ENCODE data around the gene PERP. TPM values are rescaled to one million over a fixed set of nuclear protein-coding genes. Genes with fewer than 3 reads are reported as not detected.

Gene PERP
- total and polyA plus RNA-seq, 2 of the 4 experiments (the other 2 are of a cell fraction), result 7.7 to 21.4 TPM

DNA sequence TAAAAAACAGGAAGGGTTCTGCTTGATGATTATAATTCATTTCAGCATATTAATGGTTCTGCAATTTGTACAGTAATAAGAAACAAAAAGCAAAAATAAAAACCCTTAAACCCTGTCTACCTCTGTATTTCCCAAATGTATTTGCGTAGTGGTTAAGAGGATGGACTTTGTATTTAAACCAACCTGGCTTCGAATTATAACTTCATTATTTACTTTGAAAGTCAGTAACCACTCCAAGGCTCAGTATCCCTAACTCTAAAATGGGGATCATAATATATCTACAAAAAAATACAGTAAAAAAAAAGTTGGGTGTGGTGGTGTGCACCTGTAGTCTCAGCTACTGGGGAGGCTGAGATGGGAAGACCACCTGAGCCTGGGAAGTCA is 21.4 kb downstream of the PERP start:
- intact Hi-C loops (cut with micrococcal nuclease), result no loop called here
- ChIA-PET POLR2A (ENCODE audit: unreplicated experiment) (no interaction called here), CTCF (no interaction called here)

More for the DNA sequence above, 21.4 kb downstream of the PERP start:
- H3K23ac ChIP-seq (ENCODE audit: low read depth, low read length), result no peak overlapping the region
- no peak overlapping the region for H2AK9ac ChIP-seq (replicated peaks; ENCODE audit: low read depth, low read length, poor library complexity)
- H3K56ac ChIP-seq (ENCODE audit: extremely low read depth, insufficient read depth, low read length), result no peak overlapping the region
- H2AK5ac ChIP-seq (ENCODE audit: low read depth, low read length), result peak overlapping the region; percentile 31; the same call in 1 of the 2 replicates
- H3K4me1 ChIP-seq (ENCODE audit: control insufficient read depth, insufficient read depth, low read length), result peaks cover 25% of the 10 kb centered on the region
- no peak overlapping the region for H2AFZ ChIP-seq (replicated peaks; ENCODE audit: low read length, poor library complexity)
- no peaks in the 10 kb centered on the region for H3K79me1 ChIP-seq (ENCODE audit: low read depth in 1 of 2, low read length in 2 of 2)
- H3K27ac ChIP-seq (ENCODE audit: insufficient read depth, low read length), result peak overlapping the region; percentile 31; the same call in 1 of the 2 replicates
- peak overlapping the region; percentile 42; the same call in 1 of the 2 replicates for H2BK120ac ChIP-seq (ENCODE audit: low read depth, low read length)
- BruUV-seq (replicated peaks), result no TSS peak
- H4K91ac ChIP-seq (ENCODE audit: insufficient read depth, low read depth, low read length), result no peak overlapping the region
- DNase-seq (no peak), ATAC-seq (ENCODE audit: low read depth) (no peak)
- no peak overlapping the region for H3K9ac ChIP-seq (ENCODE audit: low read depth, low read length)
- H2BK20ac ChIP-seq (ENCODE audit: low read depth, low read length), result peak overlapping the region; percentile 69
- no CpG with 5 or more reads among the region's 2 CpGs for WGBS, 2 experiments (ENCODE audit: extremely low coverage in 2 of 2, insufficient read length in 1 of 2)
- H3K4me3 ChIP-seq (ENCODE audit: insufficient read depth, low read depth, low read length), result no peak overlapping the region
- H3K14ac ChIP-seq (replicated peaks; ENCODE audit: low read depth, low read length), result no peak overlapping the region
- no peaks in the 10 kb centered on the region for H3K36me3 ChIP-seq (ENCODE audit: control insufficient read depth, insufficient read depth, low read length)
- H3K9me3 ChIP-seq (ENCODE audit: control insufficient read depth, insufficient read depth, low read length), result no peaks in the 10 kb centered on the region; the same call in 1 of the 2 replicates
- dilution Hi-C loops (cut with HindIII; ENCODE audit: low sequenced_read_pairs, unreplicated experiment) (no loop called here), in situ Hi-C loops (cut with MboI; ENCODE audit: low sequenced_read_pairs) (no loop called here)
- TF ChIP-seq RCOR1 (IDR thresholded peaks at IDR 0.05; ENCODE audit: insufficient replicate concordance, low read length) (no peak), MAFK (IDR thresholded peaks at IDR 0.05; ENCODE audit: low read depth, low read length) (no peak), MAZ (IDR thresholded peaks at IDR 0.05; ENCODE audit: borderline replicate concordance, low read depth, low read length) (no peak), USF2 (IDR thresholded peaks at IDR 0.05; ENCODE audit: low read depth, low read length) (no peak), MXI1 (IDR thresholded peaks at IDR 0.05; ENCODE audit: borderline replicate concordance, low read depth, low read length) (no peak), CEBPB (IDR thresholded peaks at IDR 0.05; ENCODE audit: low read depth, low read length) (no peak)
- TF ChIP-seq, protein P1, sequence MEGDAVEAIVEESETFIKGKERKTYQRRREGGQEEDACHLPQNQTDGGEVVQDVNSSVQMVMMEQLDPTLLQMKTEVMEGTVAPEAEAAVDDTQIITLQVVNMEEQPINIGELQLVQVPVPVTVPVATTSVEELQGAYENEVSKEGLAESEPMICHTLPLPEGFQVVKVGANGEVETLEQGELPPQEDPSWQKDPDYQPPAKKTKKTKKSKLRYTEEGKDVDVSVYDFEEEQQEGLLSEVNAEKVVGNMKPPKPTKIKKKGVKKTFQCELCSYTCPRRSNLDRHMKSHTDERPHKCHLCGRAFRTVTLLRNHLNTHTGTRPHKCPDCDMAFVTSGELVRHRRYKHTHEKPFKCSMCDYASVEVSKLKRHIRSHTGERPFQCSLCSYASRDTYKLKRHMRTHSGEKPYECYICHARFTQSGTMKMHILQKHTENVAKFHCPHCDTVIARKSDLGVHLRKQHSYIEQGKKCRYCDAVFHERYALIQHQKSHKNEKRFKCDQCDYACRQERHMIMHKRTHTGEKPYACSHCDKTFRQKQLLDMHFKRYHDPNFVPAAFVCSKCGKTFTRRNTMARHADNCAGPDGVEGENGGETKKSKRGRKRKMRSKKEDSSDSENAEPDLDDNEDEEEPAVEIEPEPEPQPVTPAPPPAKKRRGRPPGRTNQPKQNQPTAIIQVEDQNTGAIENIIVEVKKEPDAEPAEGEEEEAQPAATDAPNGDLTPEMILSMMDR (conservative IDR thresholded peaks at IDR 0.05; ENCODE audit: low read depth, low read length), result no peak
- H2BK15ac ChIP-seq (ENCODE audit: low read depth, low read length), result no peak overlapping the region
- H3K9me1 ChIP-seq (ENCODE audit: insufficient read depth, low read length), result peaks cover 8% of the 10 kb centered on the region; the same call in 1 of the 2 replicates
- H4K5ac ChIP-seq (ENCODE audit: low read depth, low read length), result peak overlapping the region; percentile 39; the same call in 1 of the 2 replicates
- no peaks in the 10 kb centered on the region for H4K20me1 ChIP-seq (ENCODE audit: insufficient read depth, low read length)
- no peak overlapping the region for H3K4ac ChIP-seq (ENCODE audit: low read depth, low read length)
- H4K8ac ChIP-seq (ENCODE audit: low read depth in 2 of 2, low read length in 2 of 2), result no peak overlapping the region
- no peak overlapping the region for H2BK5ac ChIP-seq (ENCODE audit: low read depth, low read length, poor library complexity, severe bottlenecking)
- H3K4me2 ChIP-seq (ENCODE audit: low read depth, low read length), result no peak overlapping the region
- H3K18ac ChIP-seq (ENCODE audit: low read depth, low read length), result peak overlapping the region; percentile 77
- no peaks in the 10 kb centered on the region for H3K27me3 ChIP-seq (ENCODE audit: control insufficient read depth, insufficient read depth, low read length)
